Fibroblast of lung (primary cell): ENCODE measurements around the gene PARVG.

Experiments used
- CTCF ChIP-seq, 2 donors: IDR thresholded peaks in 1 of 2; conservative IDR thresholded peaks in 1 of 2; 1 replicate in 1 of 2; 2 replicates in 1 of 2; pipeline ENCODE4 v1.5.1; 2011 to 2012; ENCODE audit warnings: low read length in 2 of 2, control low read depth in 1 of 2, inconsistent platforms in 1 of 2, low read depth in 1 of 2, mild to moderate bottlenecking in 1 of 2
- EZH2 ChIP-seq: IDR thresholded peaks from 2 replicates; pipeline ENCODE4 v1.5.1; 2012; ENCODE audit warnings: low read length, control low read depth, mild to moderate bottlenecking; ENCODE audit errors: missing control alignments

GRCh38 chr22:44229809-44230208 lies 49.1 kb downstream of the PARVG start:
- no peak for TF ChIP-seq CTCF (conservative IDR thresholded peaks at IDR 0.05 in 1 of 2, IDR thresholded peaks at IDR 0.05 in 1 of 2; ENCODE audit: low read depth in 1 of 2, low read length in 2 of 2)
- no peak for TF ChIP-seq EZH2
